Smooth muscle cell (in vitro differentiated cells): ENCODE results near the gene ANKRD27. TPM values are rescaled to one million over a fixed set of nuclear protein-coding genes. Genes with fewer than 3 reads are reported as not detected.

Source experiments
- DNase-seq: peaks from one replicate; lab custom pipeline; 2025; ENCODE audit not compliant: unreplicated experiment; lab: John Stamatoyannopoulos, UW
- H2AFZ ChIP-seq: fragments of 200-600 bp; sonication (generic); 2 replicates; pipeline ENCODE4 v1.6.0; 2016; ENCODE audit warnings: antibody characterized with exemption, low read depth, mild to moderate bottlenecking
- H3F3A ChIP-seq: fragments of 200-600 bp; sonication (generic); 2 replicates; pipeline ENCODE4 v1.6.0; 2017; ENCODE audit warnings: antibody characterized with exemption, low read depth
- H3K27ac ChIP-seq: fragments of 200-600 bp; sonication (generic); 2 replicates; pipeline ENCODE4 v1.5.1; 2016; ENCODE audit warnings: low read depth, mild to moderate bottlenecking
- H3K27me3 ChIP-seq: fragments of 200-600 bp; sonication (generic); 2 replicates; pipeline ENCODE4 v1.6.1; 2016; ENCODE audit warnings: low read depth, mild to moderate bottlenecking
- H3K36me3 ChIP-seq: fragments of 200-600 bp; sonication (generic); 2 replicates; pipeline ENCODE4 v1.5.1; 2016; ENCODE audit warnings: low read depth
- H3K4me1 ChIP-seq: fragments of 200-600 bp; sonication (generic); 2 replicates; pipeline ENCODE4 v1.5.1; 2016; ENCODE audit warnings: low read depth
- H3K4me2 ChIP-seq: fragments of 200-600 bp; sonication (generic); 2 replicates; pipeline ENCODE4 v1.6.0; 2016; ENCODE audit warnings: mild to moderate bottlenecking
- H3K4me3 ChIP-seq: fragments of 200-600 bp; sonication (generic); 2 replicates; pipeline ENCODE4 v1.5.1; 2016; ENCODE audit warnings: mild to moderate bottlenecking
- H3K79me2 ChIP-seq: fragments of 200-600 bp; sonication (generic); 2 replicates; pipeline ENCODE4 v1.6.0; 2016; ENCODE audit warnings: low read depth, mild to moderate bottlenecking
- H3K9ac ChIP-seq: fragments of 200-600 bp; sonication (generic); 2 replicates; pipeline ENCODE4 v1.6.0; 2016; ENCODE audit warnings: low read depth
- H3K9me3 ChIP-seq: fragments of 200-600 bp; sonication (generic); replicated peaks from 2 replicates; pipeline ENCODE4 v1.5.1; 2016; ENCODE audit warnings: low read depth
- H4K20me1 ChIP-seq: fragments of 200-600 bp; sonication (generic); 2 replicates; pipeline ENCODE4 v1.6.0; 2016; ENCODE audit warnings: low read depth
- WGBS: methylation state at CpG from one replicate; pipeline ENCODE4 v1.1.7; 2016; ENCODE audit warnings: low lambda C conversion rate; 5-methylcytosine and 5-hydroxymethylcytosine counted together
- polyA plus RNA-seq: library from polyadenylated mRNA; unstranded; fragments of >200 nt; fragmentation: Nextera tagmentation; extraction: Ambion mirVana; gene quantifications from 2 replicates; pipeline ENCODE4 v1.2.1, GENCODE V29; 2016
- total RNA-seq: library from RNA; depleted of rRNA; stranded (reverse); fragments of >200 nt; gene quantifications from 2 replicates; pipeline ENCODE4 v1.2.3, GENCODE V29; 2014
- TF ChIP-seq, protein P1 (sequence below): fragments of 200-600 bp; sonication (generic); IDR thresholded peaks from 2 replicates; pipeline ENCODE4 v1.5.1; 2017; ENCODE audit warnings: borderline replicate concordance, mild to moderate bottlenecking, antibody characterized with exemption; ENCODE audit not compliant: insufficient read depth, poor library complexity, severe bottlenecking

ANKRD27 gene
- total and polyA plus RNA-seq, 2 experiments from 2014 or later: 7.7 to 19.7 TPM

DNA sequence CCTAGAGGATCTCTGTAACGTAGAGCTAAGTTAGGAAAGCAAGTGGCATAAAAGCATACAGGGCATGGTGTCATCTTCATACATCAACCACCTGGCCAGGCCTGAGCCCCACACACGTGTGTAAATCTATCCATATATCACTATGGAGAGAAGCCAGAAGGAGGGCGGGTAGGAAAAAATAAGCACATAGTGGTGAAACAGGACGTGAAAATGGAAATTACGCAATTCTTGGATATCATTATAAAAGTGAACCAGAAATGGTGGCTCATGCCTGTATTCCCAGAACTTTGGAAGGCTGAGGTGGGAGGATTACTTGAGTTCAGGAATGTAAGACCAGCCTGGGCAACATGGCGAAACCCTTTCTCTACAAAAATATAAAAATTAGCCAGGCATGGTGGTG lies 50.6 kb downstream of the ANKRD27 start:
- Histone ChIP-seq H3K27me3 (no peaks in the 10 kb centered on the region), H2AFZ (no peak overlapping the region), H3K79me2 (no peaks in the 10 kb centered on the region), H3K4me1 (no peaks in the 10 kb centered on the region), H4K20me1 (no peaks in the 10 kb centered on the region), H3K4me2 (no peak overlapping the region), H3K9ac (no peak overlapping the region), H3K4me3 (no peak overlapping the region), H3K27ac (no peak overlapping the region), H3K36me3 (no peaks in the 10 kb centered on the region), H3K9me3 (no peaks in the 10 kb centered on the region), H3F3A (no peaks in the 10 kb centered on the region)
- TF ChIP-seq, protein P1, sequence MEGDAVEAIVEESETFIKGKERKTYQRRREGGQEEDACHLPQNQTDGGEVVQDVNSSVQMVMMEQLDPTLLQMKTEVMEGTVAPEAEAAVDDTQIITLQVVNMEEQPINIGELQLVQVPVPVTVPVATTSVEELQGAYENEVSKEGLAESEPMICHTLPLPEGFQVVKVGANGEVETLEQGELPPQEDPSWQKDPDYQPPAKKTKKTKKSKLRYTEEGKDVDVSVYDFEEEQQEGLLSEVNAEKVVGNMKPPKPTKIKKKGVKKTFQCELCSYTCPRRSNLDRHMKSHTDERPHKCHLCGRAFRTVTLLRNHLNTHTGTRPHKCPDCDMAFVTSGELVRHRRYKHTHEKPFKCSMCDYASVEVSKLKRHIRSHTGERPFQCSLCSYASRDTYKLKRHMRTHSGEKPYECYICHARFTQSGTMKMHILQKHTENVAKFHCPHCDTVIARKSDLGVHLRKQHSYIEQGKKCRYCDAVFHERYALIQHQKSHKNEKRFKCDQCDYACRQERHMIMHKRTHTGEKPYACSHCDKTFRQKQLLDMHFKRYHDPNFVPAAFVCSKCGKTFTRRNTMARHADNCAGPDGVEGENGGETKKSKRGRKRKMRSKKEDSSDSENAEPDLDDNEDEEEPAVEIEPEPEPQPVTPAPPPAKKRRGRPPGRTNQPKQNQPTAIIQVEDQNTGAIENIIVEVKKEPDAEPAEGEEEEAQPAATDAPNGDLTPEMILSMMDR: no peak
- WGBS: over 99% methylated on average over 6 of the region's 6 CpGs
- DNase-seq: no peak

DNA sequence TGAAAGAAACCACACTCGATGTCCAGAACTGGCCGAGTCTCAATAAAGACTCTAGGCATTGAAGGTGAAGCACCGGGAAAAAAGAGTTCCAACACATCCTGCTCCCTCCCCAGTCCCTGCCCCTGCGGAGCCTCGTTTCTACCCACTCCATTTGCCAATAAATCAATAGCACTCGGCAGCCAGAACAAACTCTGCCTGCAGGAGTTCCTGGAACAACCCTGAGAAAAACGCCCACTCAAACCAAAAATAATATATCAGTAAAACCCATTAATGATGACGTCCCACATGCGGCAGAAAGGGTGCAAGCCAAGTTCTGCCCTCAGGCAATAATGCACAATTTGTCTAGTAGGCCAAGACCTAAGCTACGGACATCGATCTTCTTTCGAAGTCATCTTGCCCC lies 53.0 kb downstream of the ANKRD27 start:
- Histone ChIP-seq H3K79me2 (no peaks in the 10 kb centered on the region), H3K27me3 (no peaks in the 10 kb centered on the region), H2AFZ (no peak overlapping the region), H3F3A (no peaks in the 10 kb centered on the region), H3K4me3 (no peak overlapping the region), H3K4me1 (no peaks in the 10 kb centered on the region), H3K27ac (no peak overlapping the region), H3K36me3 (no peaks in the 10 kb centered on the region), H3K4me2 (no peak overlapping the region), H3K9ac (no peak overlapping the region), H4K20me1 (no peaks in the 10 kb centered on the region), H3K9me3 (no peaks in the 10 kb centered on the region)
- WGBS: 89% methylated on average over 12 of the region's 12 CpGs
- TF ChIP-seq, protein P1: no peak
- DNase-seq: no peak

- 96% methylated on average over 22 of the region's 23 CpGs for WGBS
- Histone ChIP-seq H3K36me3 (no peaks in the 10 kb centered on the region), H3K9me3 (no peaks in the 10 kb centered on the region), H3K4me1 (no peaks in the 10 kb centered on the region), H4K20me1 (no peaks in the 10 kb centered on the region), H3K4me3 (no peak overlapping the region), H3F3A (no peaks in the 10 kb centered on the region), H3K4me2 (no peak overlapping the region), H2AFZ (no peak overlapping the region), H3K9ac (no peak overlapping the region), H3K79me2 (no peaks in the 10 kb centered on the region), H3K27me3 (no peaks in the 10 kb centered on the region), H3K27ac (no peak overlapping the region)
- TF ChIP-seq, protein P1: no peak
- DNase-seq: no peak
Observed at GRCh38 chr19:32619051-32619685, 55.8 kb downstream of the ANKRD27 start.

DNA sequence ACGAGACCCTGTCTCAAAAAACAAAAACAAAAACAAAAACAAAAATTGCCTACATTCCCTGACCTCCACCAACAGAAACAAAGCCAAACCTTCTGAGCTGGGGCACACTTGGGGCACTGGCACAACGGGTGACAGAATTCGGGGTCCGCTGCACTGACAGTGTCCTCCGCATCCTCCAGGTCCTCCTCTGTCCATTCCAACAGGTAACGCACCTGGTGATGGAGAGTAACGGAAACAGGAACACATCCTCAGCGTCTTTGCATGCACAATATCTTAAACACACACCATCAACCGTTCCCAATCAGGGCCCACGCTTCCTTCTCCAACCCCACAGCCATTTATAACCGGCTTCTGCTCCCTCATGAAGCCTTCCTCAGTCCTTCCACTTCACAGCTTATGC lies 59.4 kb downstream of the ANKRD27 start:
- no peaks in the 10 kb centered on the region for H3K27me3 ChIP-seq
- H3K9ac ChIP-seq: no peak overlapping the region
- H3K27ac ChIP-seq: no peak overlapping the region
- H3F3A ChIP-seq: no peaks in the 10 kb centered on the region
- TF ChIP-seq, protein P1: no peak
- WGBS: 90% methylated on average over 11 of the region's 11 CpGs
- no peak overlapping the region for H3K4me3 ChIP-seq
- DNase-seq: no peak
- H3K36me3 ChIP-seq: no peaks in the 10 kb centered on the region
- H3K9me3 ChIP-seq: no peaks in the 10 kb centered on the region
- H3K4me2 ChIP-seq: no peak overlapping the region
- no peak overlapping the region for H2AFZ ChIP-seq
- no peaks in the 10 kb centered on the region for H3K4me1 ChIP-seq
- H3K79me2 ChIP-seq: no peaks in the 10 kb centered on the region
- no peaks in the 10 kb centered on the region for H4K20me1 ChIP-seq
